ENCODE data around the gene ARHGAP19. TPM values are rescaled to one million over a fixed set of nuclear protein-coding genes. Genes with fewer than 3 reads are reported as not detected.
"Not testable (repeated sequence)": the region's sequence is repeated elsewhere in the genome, so short reads cannot be mapped to it uniquely, and the experiment has no call there.

Gene ARHGAP19
- total RNA-seq, 1 experiment from 2014 or later = 8.9 TPM

- in situ Hi-C loops (cut with HindIII; ENCODE audit: low pct_unique_long_range_greater_than_20kb, low sequenced_read_pairs) = no loop called here
- no peak for DNase-seq (ENCODE audit: low read depth, low spot score)
Observed at GRCh38 chr10:97298223-97298571, 5.8 kb upstream of the ARHGAP19 start.

- DNase-seq (ENCODE audit: low read depth, low spot score) = no peak
- in situ Hi-C loops (cut with HindIII; ENCODE audit: low pct_unique_long_range_greater_than_20kb, low sequenced_read_pairs) = no loop called here
Observed at GRCh38 chr10:97297556-97298222, 5.3 kb upstream of the ARHGAP19 start.

DNA sequence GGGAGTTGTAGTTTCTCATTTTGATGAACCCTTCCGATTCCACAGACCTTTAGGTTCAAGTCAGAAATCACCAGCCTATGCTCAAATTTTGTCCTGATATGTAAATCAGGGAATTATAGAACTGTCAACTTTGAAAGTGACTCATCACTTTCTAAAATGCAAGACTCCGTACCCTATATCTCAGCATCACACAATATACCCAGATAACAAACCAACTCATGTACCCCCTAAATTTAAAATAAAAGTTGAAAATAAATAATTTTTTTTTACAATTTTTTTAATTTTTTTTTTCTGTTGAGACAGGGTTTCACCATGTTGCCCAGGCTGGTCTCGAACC lies 393 bp upstream of the ARHGAP19 start:
- in situ Hi-C loops (cut with HindIII; ENCODE audit: low pct_unique_long_range_greater_than_20kb, low sequenced_read_pairs) = no loop called here
- DNase-seq (ENCODE audit: low read depth, low spot score) = no peak

GRCh38 chr10:97291357-97292096 lies 910 bp downstream of the ARHGAP19 start:
- in situ Hi-C loops (cut with HindIII; ENCODE audit: low pct_unique_long_range_greater_than_20kb, low sequenced_read_pairs) = no loop called here
- no peak for DNase-seq (ENCODE audit: low read depth, low spot score)

GRCh38 chr10:97290576-97291356 lies 1.7 kb downstream of the ARHGAP19 start:
- in situ Hi-C loops (cut with HindIII; ENCODE audit: low pct_unique_long_range_greater_than_20kb, low sequenced_read_pairs); DNase-seq (ENCODE audit: low read depth, low spot score): not testable (repeated sequence)

GRCh38 chr10:97290076-97290475 lies 2.4 kb downstream of the ARHGAP19 start:
- DNase-seq (ENCODE audit: low read depth, low spot score); in situ Hi-C loops (cut with HindIII; ENCODE audit: low pct_unique_long_range_greater_than_20kb, low sequenced_read_pairs): not testable (repeated sequence)

DNA sequence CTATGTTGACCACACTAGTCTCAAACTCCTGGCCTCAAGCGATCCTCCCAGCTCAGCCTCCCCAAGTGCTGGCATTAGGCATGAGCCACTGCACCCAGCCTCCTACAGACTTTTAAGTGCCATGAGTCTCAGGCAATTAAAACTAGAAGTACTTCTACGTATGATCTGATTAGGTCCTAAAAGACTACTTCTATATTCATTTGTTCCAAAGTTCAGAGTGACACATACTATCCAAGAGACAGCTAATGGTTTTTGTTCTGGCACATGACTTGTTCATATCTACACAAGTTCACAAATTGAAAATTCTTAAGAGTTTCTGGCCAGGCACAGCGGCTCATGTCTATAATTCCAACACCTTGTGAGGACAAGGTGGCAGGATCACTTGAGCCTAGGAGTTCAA lies 11.7 kb downstream of the ARHGAP19 start:
- in situ Hi-C loops (cut with HindIII; ENCODE audit: low pct_unique_long_range_greater_than_20kb, low sequenced_read_pairs) = no loop called here
- DNase-seq (ENCODE audit: low read depth, low spot score) = no peak

DNA sequence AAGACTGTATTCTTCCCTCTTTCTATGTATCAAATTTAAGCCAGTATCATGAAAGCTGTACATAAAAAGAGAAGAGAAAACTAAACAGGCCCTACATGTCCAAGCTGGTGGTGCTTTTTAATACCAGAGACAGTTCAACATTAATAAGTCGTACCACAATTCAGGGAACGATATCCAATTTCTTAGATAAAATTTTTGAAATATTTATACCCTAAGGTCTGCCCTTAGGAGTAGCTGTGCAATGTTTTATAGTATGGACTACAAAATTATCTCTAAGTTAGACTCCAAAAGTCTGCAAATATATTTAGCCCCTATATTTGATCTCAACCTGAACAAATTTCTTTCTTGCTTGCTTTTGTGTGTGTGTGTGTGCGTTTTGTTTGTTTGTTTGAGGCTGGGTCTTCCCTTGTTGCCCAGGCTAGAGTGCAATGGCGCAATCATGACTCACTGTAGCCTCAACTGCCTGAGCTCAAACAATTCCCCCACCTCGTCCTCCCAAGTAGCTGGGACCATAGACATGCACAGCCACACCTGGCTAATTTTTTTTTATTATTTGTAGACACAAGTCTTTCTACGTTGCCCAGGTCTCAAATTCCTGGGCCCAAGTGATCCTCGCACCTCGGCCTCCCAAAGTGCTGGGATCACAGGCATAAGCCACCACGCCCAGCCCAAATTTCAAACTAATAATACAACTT lies 13.2 kb downstream of the ARHGAP19 start:
- in situ Hi-C loops (cut with HindIII; ENCODE audit: low pct_unique_long_range_greater_than_20kb, low sequenced_read_pairs) = no loop called here
- no peak for DNase-seq (ENCODE audit: low read depth, low spot score)

GRCh38 chr10:97278491-97278989 lies 13.9 kb downstream of the ARHGAP19 start:
- peak; percentile 71 for DNase-seq (ENCODE audit: low read depth, low spot score)
- in situ Hi-C loops (cut with HindIII; ENCODE audit: low pct_unique_long_range_greater_than_20kb, low sequenced_read_pairs) = no loop called here

GRCh38 chr10:97277551-97277950 lies 14.9 kb downstream of the ARHGAP19 start:
- in situ Hi-C loops (cut with HindIII; ENCODE audit: low pct_unique_long_range_greater_than_20kb, low sequenced_read_pairs) = no loop called here
- no peak for DNase-seq (ENCODE audit: low read depth, low spot score)

GRCh38 chr10:97274828-97275227 lies 17.6 kb downstream of the ARHGAP19 start:
- in situ Hi-C loops (cut with HindIII; ENCODE audit: low pct_unique_long_range_greater_than_20kb, low sequenced_read_pairs) = no loop called here
- no peak for DNase-seq (ENCODE audit: low read depth, low spot score)

DNA sequence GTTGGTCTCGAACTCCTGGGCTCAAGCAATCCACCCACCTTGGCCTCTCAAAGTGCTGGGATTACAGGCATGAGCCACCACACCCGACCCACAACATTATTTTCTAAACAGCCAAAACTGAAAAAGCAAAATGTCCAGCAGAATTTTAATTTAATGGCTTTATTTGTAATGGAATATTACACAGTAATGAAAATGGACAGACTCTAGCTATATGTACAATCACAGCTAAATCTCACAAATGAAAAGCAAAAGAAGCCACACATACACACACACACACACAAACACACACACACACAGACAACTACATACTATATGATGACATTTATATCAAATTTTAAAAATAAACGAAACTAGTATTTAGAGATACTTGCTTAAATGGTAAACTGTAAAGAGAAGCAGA lies 18.7 kb downstream of the ARHGAP19 start:
- DNase-seq (ENCODE audit: low read depth, low spot score) = no peak
- in situ Hi-C loops (cut with HindIII; ENCODE audit: low pct_unique_long_range_greater_than_20kb, low sequenced_read_pairs) = no loop called here

DNA sequence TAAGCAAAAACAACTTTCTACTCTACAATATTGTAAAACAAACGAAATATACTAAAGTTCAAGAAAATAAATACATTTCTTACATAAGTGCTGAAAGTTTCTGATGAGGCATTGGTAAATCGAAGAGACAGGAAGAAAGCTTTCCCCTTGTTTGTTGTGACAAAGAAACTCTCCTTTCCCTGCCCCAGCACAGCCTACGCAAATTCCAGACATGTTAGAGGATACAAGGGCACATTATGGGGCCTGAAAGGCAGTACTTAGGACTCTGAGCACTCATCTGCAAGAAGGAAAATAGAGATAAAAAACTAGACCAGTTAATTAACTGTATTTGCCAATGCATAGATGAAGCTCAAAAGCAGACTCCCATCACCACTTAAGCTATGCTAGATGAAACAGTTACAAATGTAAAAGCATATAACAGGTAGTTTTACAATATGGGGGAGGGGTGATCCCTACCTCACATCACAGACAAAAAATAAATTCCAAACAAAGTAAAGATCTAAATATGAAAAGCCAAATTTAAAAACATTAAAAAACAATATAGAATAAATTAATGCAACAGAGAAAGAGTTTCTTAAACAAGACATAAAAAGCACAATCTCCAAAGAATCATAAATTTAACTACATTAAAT lies 21.8 kb downstream of the ARHGAP19 start:
- DNase-seq (ENCODE audit: low read depth, low spot score) = peak; percentile 56
- in situ Hi-C loops (cut with HindIII; ENCODE audit: low pct_unique_long_range_greater_than_20kb, low sequenced_read_pairs) = no loop called here

- in situ Hi-C loops (cut with HindIII; ENCODE audit: low pct_unique_long_range_greater_than_20kb, low sequenced_read_pairs) = no loop called here
- no peak for DNase-seq (ENCODE audit: low read depth, low spot score)
Observed at GRCh38 chr10:97267671-97268070, 24.8 kb downstream of the ARHGAP19 start.

- DNase-seq (ENCODE audit: low read depth, low spot score); in situ Hi-C loops (cut with HindIII; ENCODE audit: low pct_unique_long_range_greater_than_20kb, low sequenced_read_pairs): not testable (repeated sequence)
Observed at GRCh38 chr10:97265095-97265494, 27.3 kb downstream of the ARHGAP19 start.

GRCh38 chr10:97263971-97264370 lies 28.5 kb downstream of the ARHGAP19 start:
- no peak for DNase-seq (ENCODE audit: low read depth, low spot score)
- in situ Hi-C loops (cut with HindIII; ENCODE audit: low pct_unique_long_range_greater_than_20kb, low sequenced_read_pairs) = no loop called here

- in situ Hi-C loops (cut with HindIII; ENCODE audit: low pct_unique_long_range_greater_than_20kb, low sequenced_read_pairs) = no loop called here
- DNase-seq (ENCODE audit: low read depth, low spot score) = no peak
Observed at GRCh38 chr10:97261656-97262055, 30.8 kb downstream of the ARHGAP19 start.

GRCh38 chr10:97261183-97261582 lies 31.3 kb downstream of the ARHGAP19 start:
- in situ Hi-C loops (cut with HindIII; ENCODE audit: low pct_unique_long_range_greater_than_20kb, low sequenced_read_pairs) = no loop called here
- no peak for DNase-seq (ENCODE audit: low read depth, low spot score)

Measured in SK-MEL-5 (cell line).